GM12864 (cell line): ENCODE data around the gene ETNK2.

Source experiments
- DNase-seq: peaks from one replicate; pipeline ENCODE4 v3.0.0-alpha.2; 2011; ENCODE audit warnings: low read depth
- H3K4me3 ChIP-seq: 2 replicates; pipeline ENCODE4 v1.5.1; 2011; ENCODE audit warnings: mild to moderate bottlenecking, low read depth, low read length, control low read depth
- TF ChIP-seq, protein P1 (sequence below): IDR thresholded peaks from 2 replicates; pipeline ENCODE4 v1.5.1; 2011; ENCODE audit warnings: low read depth, mild to moderate bottlenecking, moderate library complexity, low read length, control low read depth, inconsistent platforms; ENCODE audit errors: missing control alignments

The ETNK2 gene

DNA sequence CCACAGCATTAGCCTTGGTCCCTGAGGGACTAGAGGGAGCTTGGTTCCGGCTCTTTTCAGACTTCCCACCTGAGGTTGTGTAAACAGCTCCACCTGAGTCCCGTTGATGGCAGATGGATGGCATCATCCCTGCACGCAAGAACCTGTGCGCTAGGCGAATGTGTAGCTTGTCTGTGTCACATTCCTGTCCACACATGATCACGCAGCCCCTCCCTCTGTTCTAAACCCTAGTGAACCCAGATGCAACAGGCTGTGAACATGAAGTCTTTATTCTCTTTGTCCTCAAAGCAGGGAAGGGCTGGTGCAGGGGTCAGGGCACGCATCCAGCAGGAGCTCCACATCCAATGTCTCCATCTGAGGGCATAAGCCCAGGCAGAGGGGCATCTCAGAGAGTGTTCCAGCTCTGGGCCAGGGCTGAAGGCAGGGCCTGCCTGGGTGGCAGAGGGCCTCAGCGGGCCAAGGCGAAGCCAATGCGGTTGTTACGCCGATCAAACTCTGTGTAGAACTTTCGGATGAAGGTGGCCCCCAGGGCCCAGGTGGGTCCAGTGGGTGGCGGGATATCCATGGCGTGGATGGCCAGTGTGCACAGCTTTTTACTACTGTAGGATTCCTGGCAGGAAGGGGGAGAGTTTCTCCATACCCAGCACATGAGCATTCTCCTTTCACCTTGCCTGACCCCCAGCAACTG lies 2.9 kb upstream of the ETNK2 start:
- H3K4me3 ChIP-seq = no peak overlapping the region
- TF ChIP-seq, protein P1, sequence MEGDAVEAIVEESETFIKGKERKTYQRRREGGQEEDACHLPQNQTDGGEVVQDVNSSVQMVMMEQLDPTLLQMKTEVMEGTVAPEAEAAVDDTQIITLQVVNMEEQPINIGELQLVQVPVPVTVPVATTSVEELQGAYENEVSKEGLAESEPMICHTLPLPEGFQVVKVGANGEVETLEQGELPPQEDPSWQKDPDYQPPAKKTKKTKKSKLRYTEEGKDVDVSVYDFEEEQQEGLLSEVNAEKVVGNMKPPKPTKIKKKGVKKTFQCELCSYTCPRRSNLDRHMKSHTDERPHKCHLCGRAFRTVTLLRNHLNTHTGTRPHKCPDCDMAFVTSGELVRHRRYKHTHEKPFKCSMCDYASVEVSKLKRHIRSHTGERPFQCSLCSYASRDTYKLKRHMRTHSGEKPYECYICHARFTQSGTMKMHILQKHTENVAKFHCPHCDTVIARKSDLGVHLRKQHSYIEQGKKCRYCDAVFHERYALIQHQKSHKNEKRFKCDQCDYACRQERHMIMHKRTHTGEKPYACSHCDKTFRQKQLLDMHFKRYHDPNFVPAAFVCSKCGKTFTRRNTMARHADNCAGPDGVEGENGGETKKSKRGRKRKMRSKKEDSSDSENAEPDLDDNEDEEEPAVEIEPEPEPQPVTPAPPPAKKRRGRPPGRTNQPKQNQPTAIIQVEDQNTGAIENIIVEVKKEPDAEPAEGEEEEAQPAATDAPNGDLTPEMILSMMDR = no peak
- no peak for DNase-seq

DNA sequence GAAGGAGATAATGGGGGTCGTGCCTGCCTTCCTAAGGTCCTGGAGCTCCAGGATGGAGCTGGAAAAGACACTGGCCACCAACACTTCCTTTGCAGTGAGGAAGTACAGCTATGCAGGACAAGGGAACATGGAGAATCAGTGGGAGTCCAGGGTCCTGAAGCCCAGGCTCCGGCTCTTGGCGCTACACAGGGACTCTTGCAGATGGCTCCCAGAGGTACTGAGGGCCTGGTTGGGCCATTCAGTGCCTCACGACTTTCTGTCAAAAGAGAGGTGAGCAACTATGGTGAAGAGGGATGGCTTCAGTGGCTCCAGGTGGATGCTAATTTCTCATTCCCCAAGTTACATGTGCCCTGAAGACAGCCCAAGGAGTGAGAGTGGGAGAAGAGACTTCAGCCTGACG lies 1.8 kb upstream of the ETNK2 start:
- TF ChIP-seq, protein P1 = no peak
- no peak overlapping the region for H3K4me3 ChIP-seq
- no peak for DNase-seq

DNA sequence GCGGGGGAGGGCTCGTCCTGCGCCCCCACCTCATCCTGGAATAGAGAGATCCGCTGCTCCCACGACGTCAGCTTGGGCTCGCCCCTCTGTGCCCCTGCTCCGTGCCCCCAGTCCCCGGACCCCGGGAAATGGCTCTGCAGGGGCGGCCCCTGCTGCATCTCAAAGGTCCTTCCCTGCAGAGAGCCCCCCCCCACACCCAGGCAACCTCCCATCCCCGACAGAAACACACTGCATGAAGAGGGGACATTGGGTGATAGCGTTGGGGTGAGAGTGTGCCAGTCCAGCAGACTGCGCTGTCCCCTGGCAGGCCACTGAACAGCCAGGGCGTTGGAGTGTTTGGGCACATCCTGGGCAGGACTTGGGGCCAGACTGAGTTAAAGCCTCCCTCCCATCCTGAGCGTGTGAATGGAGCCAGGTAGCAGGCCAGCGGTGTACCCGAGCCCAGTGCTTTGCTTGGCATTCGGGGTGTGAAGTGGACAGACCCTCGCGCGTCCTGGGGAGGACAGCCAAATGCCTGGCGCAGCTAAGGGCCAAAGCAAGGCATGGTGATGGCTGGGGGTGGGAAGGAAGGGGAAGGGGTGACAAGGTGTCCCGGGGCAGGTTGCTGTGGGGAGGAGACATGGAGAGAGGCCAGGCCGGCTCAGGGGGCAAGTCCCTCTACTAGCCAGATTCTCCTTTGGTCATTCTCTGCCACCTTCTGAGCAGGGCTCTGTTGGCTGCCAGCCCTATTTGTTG lies 633 bp upstream of the ETNK2 start:
- H3K4me3 ChIP-seq = no peak overlapping the region
- no peak for DNase-seq
- TF ChIP-seq, protein P1 = no peak

DNA sequence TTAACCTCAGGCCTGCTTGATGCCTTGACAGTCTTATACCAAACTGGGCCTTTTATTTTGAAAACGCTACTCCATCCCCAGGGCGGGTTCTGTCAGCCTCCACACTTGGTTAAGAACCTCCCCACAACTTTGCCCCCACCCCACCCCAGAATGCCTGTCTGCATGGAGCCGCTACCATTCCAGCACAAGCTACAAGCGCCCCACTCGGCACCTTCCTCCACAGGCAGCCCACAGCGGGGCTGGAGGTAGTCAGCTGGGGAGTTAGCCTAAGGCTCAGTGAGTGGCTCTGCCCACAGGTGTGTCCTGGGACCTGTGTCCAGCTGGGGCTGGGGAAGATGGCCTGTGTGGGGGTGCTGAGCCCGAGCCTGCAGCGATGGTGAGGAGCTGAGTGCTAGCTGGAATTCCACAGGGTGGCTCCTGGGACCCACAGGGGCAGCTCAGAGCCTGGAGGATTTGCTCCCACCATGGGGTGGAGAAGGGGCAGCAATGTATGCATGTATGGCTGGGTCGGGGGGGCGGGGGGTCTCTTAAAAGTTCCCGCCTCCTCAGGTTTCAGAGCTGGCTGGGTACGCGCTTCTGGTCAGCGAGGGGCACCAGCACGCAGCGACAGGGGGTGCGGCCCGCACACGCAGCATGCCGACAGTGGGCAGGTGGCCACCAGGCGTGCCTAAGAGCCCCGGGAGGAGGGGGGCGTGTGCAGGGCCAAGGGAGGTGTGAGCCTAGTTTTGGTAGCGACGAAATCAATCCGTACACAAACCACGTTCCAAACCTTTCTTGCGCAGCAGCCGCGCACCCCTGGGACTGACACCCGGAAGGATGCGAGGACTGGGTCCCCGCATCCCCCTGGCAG lies 917 bp downstream of the ETNK2 start:
- no peak overlapping the region; the same call in 1 of the 2 replicates for H3K4me3 ChIP-seq
- TF ChIP-seq, protein P1 = no peak
- DNase-seq = no peak

DNA sequence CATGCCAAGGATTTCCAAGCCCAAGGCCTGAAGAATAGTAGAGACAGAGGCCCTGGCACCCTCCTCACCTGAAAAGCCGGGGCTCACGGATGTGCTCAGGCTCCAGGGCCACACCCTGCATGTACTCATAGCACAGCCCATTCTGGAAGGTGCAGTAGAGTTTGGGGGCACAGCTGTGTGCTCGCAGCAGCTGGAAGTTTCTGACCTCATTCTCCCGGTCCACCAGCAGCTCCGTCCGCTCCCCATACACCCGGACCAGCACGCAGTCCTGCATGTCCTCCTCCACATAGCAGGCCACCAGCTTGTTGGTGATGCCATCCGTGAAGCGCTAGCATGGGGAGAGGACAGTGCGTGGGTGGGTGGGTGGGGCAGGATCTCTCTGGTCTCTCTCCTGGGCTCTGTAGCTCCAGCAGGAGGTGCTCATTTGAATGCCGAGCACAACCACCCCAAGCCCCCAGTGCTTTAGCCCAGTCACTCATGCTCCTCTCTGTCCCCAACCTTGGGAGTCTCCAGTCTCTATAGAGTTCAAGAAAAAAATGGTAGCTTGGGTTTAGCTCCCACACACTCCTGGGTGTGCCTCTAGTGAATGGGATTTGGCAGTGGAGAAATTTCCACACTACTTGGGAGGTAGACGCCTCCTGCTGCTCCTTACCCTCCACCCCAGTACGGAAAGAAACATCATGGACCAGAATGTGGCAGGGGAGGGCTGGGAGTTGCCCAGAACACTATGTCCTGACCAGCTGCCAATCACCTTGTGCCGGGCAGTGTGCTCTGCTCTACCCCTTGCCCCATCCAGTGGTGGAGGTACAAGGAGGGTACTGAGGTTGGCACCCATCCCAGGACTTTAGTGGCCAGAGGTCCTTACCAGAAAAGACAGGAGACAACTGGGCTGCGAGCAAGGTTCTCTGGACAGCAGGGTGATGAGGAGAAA lies 1.9 kb downstream of the ETNK2 start:
- no peak for DNase-seq
- no peak overlapping the region for H3K4me3 ChIP-seq
- TF ChIP-seq, protein P1 = no peak

DNA sequence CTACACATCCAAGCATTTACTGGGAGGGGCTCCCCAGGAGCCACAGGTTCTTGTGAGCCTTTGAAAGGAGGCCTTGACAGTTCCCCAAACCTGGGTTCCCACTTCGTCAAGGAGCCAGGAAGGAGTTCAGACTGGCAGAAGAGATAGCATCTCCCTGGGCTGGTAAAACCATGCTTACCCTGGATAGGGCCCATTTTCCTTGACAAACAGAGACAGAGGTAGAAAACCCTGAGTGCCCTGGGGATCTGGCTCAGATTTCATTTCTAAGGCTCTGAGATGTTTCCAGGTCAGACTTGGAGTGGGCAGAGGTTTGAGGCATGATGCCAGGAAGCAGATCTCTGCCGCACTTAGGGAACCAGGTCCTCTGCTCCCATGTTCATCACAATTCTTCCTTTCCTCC lies 2.7 kb downstream of the ETNK2 start:
- DNase-seq = no peak
- no peak overlapping the region for H3K4me3 ChIP-seq
- TF ChIP-seq, protein P1 = no peak
